Measurements from ENCODE around the gene BCL6.

DNA sequence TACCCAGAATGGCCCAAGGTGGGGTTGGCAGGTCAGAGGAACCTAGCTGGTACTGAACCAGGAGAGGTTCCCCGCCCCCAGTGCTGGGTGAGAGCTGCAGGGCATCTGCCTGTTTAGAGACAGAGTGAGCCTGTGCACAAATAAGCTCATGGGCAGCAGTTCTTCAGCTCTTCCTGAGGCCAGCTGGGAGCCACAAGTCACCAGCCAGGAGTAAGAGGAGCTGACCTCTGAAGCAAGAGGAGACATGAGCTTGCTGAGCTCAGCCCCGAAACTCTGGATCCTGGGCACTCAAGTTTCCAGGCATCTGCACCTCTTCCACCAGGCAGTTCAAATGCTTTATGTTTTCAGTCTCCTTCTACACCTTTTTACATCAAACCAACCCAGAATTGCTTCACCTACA lies 45.0 kb downstream of the BCL6 start:
- no peak for TF ChIP-seq MAFK (IDR thresholded peaks at IDR 0.05; ENCODE audit: low read depth, low read length)
- no peak for TF ChIP-seq SIN3A (conservative IDR thresholded peaks at IDR 0.05 in 1 of 2, IDR thresholded peaks at IDR 0.05 in 1 of 2; ENCODE audit: low read depth in 1 of 2, low read length in 2 of 2)
- TF ChIP-seq GTF2F1 (IDR thresholded peaks at IDR 0.05; ENCODE audit: borderline replicate concordance, low read depth, low read length): no peak
- no peak for TF ChIP-seq POLR2A (IDR thresholded peaks at IDR 0.05; ENCODE audit: control extremely low read depth in 1 of 2, low read depth in 2 of 2, low read length in 2 of 2)
- no peak for TF ChIP-seq POLR2AphosphoS5 (IDR thresholded peaks at IDR 0.05; ENCODE audit: low read depth, low read length)
- TF ChIP-seq, protein P1, sequence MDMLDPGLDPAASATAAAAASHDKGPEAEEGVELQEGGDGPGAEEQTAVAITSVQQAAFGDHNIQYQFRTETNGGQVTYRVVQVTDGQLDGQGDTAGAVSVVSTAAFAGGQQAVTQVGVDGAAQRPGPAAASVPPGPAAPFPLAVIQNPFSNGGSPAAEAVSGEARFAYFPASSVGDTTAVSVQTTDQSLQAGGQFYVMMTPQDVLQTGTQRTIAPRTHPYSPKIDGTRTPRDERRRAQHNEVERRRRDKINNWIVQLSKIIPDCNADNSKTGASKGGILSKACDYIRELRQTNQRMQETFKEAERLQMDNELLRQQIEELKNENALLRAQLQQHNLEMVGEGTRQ (IDR thresholded peaks at IDR 0.05; ENCODE audit: low read length): no peak
